PFSK-1 (cell line): ENCODE results near the gene ACTMAP.

ENCODE experiments used
- FOXP2 ChIP-seq: optimal IDR thresholded peaks from 2 replicates; pipeline ENCODE3; 2011; ENCODE audit warnings: borderline replicate concordance, control low read depth, inconsistent platforms; ENCODE audit not compliant: insufficient read depth; ENCODE audit errors: extremely low read length, extremely low read depth
- POLR2AphosphoS5 ChIP-seq: IDR thresholded peaks from 2 replicates; pipeline ENCODE4 v1.6.1; 2012; ENCODE audit warnings: low read depth, mild to moderate bottlenecking, control low read depth, low read length, moderate library complexity
- SIN3A ChIP-seq: IDR thresholded peaks from 2 replicates; pipeline ENCODE4 v1.6.1; 2012; ENCODE audit warnings: mild to moderate bottlenecking, low read length, moderate library complexity, borderline replicate concordance; ENCODE audit not compliant: insufficient read depth
- TAF1 ChIP-seq: IDR thresholded peaks from 2 replicates; pipeline ENCODE4 v1.6.1; 2012; ENCODE audit warnings: low read length, control low read depth, borderline replicate concordance; ENCODE audit not compliant: insufficient read depth
- TF ChIP-seq, protein P1 (sequence below), 2 experiments: IDR thresholded peaks; 2 replicates each; pipeline versions ENCODE4 v1.6.1 to v1.8.0; 2011 to 2012; ENCODE audit warnings: low read depth in 2 of 2, low read length in 2 of 2, control low read depth in 1 of 2, inconsistent platforms in 1 of 2, mild to moderate bottlenecking in 1 of 2, moderate library complexity in 1 of 2; ENCODE audit not compliant: insufficient read depth in 1 of 2

DNA sequence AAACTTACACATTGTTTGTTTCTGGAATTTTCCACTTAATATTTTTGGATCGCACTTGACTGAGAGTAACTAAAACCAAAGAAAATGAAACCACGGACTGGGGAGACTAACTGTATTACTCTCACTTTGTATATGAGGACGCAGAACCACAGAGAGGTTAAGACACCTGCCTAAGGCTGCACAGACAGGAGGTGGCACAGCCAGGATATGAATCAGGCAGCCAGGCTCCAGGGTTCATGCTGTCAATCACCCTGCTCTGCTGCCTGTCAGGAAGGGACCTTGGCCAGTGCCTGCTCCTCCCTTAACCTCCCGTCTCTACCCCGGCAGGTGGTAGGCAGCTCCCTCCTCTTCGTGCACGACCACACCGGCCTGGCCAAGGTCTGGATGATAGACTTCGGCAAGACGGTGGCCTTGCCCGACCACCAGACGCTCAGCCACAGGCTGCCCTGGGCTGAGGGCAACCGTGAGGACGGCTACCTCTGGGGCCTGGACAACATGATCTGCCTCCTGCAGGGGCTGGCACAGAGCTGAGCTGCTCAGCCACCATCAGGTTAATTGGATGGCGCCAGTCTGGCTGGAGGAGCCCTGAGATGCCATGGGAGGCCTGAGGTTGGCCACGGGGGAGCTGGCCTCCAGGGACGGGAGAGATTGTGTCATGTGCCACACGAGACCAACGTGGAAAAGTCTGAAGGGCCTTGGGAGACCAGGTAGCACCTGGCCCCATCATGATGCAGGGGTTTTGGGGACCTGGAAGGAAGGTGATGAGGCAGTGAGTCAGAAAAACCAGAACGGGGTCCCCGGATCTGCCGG, 11.0 kb downstream of the ACTMAP start:
- TF ChIP-seq, protein P1, sequence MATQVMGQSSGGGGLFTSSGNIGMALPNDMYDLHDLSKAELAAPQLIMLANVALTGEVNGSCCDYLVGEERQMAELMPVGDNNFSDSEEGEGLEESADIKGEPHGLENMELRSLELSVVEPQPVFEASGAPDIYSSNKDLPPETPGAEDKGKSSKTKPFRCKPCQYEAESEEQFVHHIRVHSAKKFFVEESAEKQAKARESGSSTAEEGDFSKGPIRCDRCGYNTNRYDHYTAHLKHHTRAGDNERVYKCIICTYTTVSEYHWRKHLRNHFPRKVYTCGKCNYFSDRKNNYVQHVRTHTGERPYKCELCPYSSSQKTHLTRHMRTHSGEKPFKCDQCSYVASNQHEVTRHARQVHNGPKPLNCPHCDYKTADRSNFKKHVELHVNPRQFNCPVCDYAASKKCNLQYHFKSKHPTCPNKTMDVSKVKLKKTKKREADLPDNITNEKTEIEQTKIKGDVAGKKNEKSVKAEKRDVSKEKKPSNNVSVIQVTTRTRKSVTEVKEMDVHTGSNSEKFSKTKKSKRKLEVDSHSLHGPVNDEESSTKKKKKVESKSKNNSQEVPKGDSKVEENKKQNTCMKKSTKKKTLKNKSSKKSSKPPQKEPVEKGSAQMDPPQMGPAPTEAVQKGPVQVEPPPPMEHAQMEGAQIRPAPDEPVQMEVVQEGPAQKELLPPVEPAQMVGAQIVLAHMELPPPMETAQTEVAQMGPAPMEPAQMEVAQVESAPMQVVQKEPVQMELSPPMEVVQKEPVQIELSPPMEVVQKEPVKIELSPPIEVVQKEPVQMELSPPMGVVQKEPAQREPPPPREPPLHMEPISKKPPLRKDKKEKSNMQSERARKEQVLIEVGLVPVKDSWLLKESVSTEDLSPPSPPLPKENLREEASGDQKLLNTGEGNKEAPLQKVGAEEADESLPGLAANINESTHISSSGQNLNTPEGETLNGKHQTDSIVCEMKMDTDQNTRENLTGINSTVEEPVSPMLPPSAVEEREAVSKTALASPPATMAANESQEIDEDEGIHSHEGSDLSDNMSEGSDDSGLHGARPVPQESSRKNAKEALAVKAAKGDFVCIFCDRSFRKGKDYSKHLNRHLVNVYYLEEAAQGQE (IDR thresholded peaks at IDR 0.05; ENCODE audit: insufficient read depth in 1 of 2, low read depth in 2 of 2, low read length in 2 of 2), result no peak
- TF ChIP-seq FOXP2, result no peak
- no peak for TF ChIP-seq POLR2AphosphoS5
- TF ChIP-seq TAF1, result no peak
- TF ChIP-seq SIN3A, result no peak
